AG04450 (cell line): ENCODE results near the gene SMPX. TPM values are rescaled to one million over a fixed set of nuclear protein-coding genes. Genes with fewer than 3 reads are reported as not detected.

Experiments used
- CTCF ChIA-PET: fragments of 300-600, 350-600 bp; formaldehyde crosslinking; extraction: SDS; loops from one replicate; lab custom pipeline; 2022; ENCODE audit warnings: antibody characterized with exemption, inconsistent platforms; lab: Charles Lee
- POLR2A ChIA-PET: fragments of 350-600 bp; formaldehyde crosslinking; extraction: SDS; loops from one replicate; lab custom pipeline; 2021; ENCODE audit warnings: antibody characterized with exemption, inconsistent platforms; lab: Yijun Ruan, JAX
- DNase-seq: peaks from one replicate; pipeline ENCODE4 v3.0.0-alpha.2; 2011; ENCODE audit warnings: low read depth, low spot score
- H3K27ac ChIP-seq: one replicate; pipeline ENCODE4 v1.5.1; 2012; ENCODE audit warnings: low read depth, low read length, control low read depth
- H3K27me3 ChIP-seq: one replicate; pipeline ENCODE4 v1.6.0; 2012; ENCODE audit warnings: low read length; ENCODE audit not compliant: control insufficient read depth, insufficient read depth
- H3K4me3 ChIP-seq: 2 replicates; pipeline ENCODE4 v1.5.1; 2011; ENCODE audit warnings: mild to moderate bottlenecking, low read depth, low read length, control low read depth
- H3K9me3 ChIP-seq: 2 replicates; pipeline ENCODE4 v1.5.1; 2012; ENCODE audit warnings: low read length; ENCODE audit not compliant: control insufficient read depth, insufficient read depth
- CTCF ChIP-seq: IDR thresholded peaks from 2 replicates; pipeline ENCODE4 v1.5.1; 2011; ENCODE audit warnings: low read depth, low read length, control low read depth, inconsistent platforms
- polyA plus RNA-seq: library from polyadenylated mRNA; depleted of rRNA; stranded (reverse); fragments of >200 nt; gene quantifications from 2 replicates; pipeline ENCODE4 v1.2.3, GENCODE V29; 2011

The SMPX gene
- polyA plus RNA-seq, 1 experiment: not detected

GRCh38 chrX:21758488-21758887 is 572 bp upstream of the SMPX start:
- POLR2A ChIA-PET: interaction anchor here (0.6 kb wide), 1 partner anchor 229 kb away, joined by 8 read pairs; no protein-coding TSS in a partner anchor
- Histone ChIP-seq H3K27ac (no peak overlapping the region), H3K4me3 (no peak overlapping the region), H3K9me3 (no peaks in the 10 kb centered on the region), H3K27me3 (no peaks in the 10 kb centered on the region)
- TF ChIP-seq CTCF: no peak
- DNase-seq: no peak
- CTCF ChIA-PET: interaction anchor here (2.5 kb wide), 1 partner anchor 13 kb away, joined by 13 read pairs; no protein-coding TSS in a partner anchor

- TF ChIP-seq CTCF: no peak
- no peaks in the 10 kb centered on the region for H3K9me3 ChIP-seq
- ChIA-PET POLR2A (no interaction called here), CTCF (interaction anchor here (2.5 kb wide), 1 partner anchor 11 kb away, joined by 13 read pairs; no protein-coding TSS in a partner anchor)
- no peaks in the 10 kb centered on the region for H3K27me3 ChIP-seq
- no peak overlapping the region for H3K27ac ChIP-seq
- H3K4me3 ChIP-seq: no peak overlapping the region
- DNase-seq: no peak
Observed at GRCh38 chrX:21756785-21757529, 959 bp downstream of the SMPX start.

GRCh38 chrX:21749924-21750323 is 8.0 kb downstream of the SMPX start:
- H3K9me3 ChIP-seq: no peaks in the 10 kb centered on the region
- no peak overlapping the region for H3K4me3 ChIP-seq
- ChIA-PET CTCF (interaction anchor here (0.9 kb wide), 1 partner anchor 226 kb away, joined by 3 read pairs; no protein-coding TSS in a partner anchor), POLR2A (no interaction called here)
- H3K27me3 ChIP-seq: no peaks in the 10 kb centered on the region
- no peak for TF ChIP-seq CTCF
- no peak for DNase-seq
- H3K27ac ChIP-seq: no peak overlapping the region

GRCh38 chrX:21748235-21748634 is 9.7 kb downstream of the SMPX start:
- CTCF ChIA-PET: interaction anchor here (0.6 kb wide), 1 partner anchor 56 kb away, joined by 3 read pairs; no protein-coding TSS in a partner anchor
- H3K27ac ChIP-seq: no peak overlapping the region
- no peak overlapping the region for H3K4me3 ChIP-seq
- no peak for DNase-seq
- no peaks in the 10 kb centered on the region for H3K9me3 ChIP-seq
- POLR2A ChIA-PET: no interaction called here
- no peaks in the 10 kb centered on the region for H3K27me3 ChIP-seq
- TF ChIP-seq CTCF: no peak

- ChIA-PET POLR2A (no interaction called here), CTCF (interaction anchor here (0.6 to 4.4 kb wide), 4 partner anchors 267 to 1225 kb away, joined by 3 to 30 read pairs (median 8); no protein-coding TSS in a partner anchor)
- no peak for TF ChIP-seq CTCF
- DNase-seq: no peak
- Histone ChIP-seq H3K27me3 (no peaks in the 10 kb centered on the region), H3K9me3 (no peaks in the 10 kb centered on the region), H3K4me3 (no peak overlapping the region), H3K27ac (no peak overlapping the region)
Observed at GRCh38 chrX:21747558-21747957, 10.4 kb downstream of the SMPX start.
